GM21423 (cell line): ENCODE results near the gene MRPS24.
"Not testable (repeated sequence)": the region's sequence is repeated elsewhere in the genome, so short reads cannot be mapped to it uniquely, and the experiment has no call there.

Experiments used
- ATAC-seq: cut with Tn5 transposase; IDR thresholded peaks from one replicate; pipeline ENCODE4 v1.9.1; 2021; ENCODE audit warnings: mild to moderate bottlenecking, moderate library complexity; ENCODE audit not compliant: unreplicated experiment

The MRPS24 gene

DNA sequence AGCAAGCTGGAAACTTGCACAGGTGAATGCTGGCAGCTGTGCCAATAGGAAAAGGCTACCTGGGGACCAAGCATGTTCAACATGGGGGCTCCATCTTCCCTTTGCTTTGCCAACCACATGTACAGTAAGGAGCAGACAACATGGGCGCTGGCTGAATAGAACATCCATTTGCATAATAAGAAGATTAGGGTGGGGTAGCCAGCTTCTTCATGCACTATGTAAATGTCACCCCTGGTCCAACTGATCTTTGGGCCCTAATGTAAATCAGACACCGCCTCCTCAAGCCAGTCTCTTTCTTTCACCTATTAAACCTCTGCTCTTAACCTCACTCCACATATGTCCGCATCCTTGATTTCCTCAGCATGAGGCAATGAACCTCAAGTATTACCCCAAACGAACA lies 26.0 kb downstream of the MRPS24 start:
- ATAC-seq, result no peak

DNA sequence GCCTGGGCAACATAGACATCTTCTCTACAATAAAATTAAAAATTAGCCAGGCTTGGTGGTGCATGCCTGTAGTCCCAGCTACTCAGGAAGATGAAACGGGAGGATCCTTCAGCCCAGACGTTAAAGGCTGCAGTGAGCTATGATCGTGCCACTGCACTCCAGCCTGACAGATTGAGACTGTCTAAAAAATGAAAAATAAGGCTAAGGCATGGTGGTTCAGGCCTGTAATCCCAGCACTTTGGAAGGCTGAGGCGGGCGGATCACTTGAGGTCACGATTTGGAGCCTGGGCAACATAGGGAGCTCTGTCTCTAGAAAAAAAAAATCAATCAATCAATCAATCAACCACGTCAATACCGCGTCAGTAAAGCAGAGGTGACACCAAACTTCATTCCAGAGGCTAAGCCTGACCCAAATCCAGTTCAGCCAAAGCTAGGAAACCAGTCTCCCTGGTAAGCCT lies 31.1 kb downstream of the MRPS24 start:
- ATAC-seq, result no peak

DNA sequence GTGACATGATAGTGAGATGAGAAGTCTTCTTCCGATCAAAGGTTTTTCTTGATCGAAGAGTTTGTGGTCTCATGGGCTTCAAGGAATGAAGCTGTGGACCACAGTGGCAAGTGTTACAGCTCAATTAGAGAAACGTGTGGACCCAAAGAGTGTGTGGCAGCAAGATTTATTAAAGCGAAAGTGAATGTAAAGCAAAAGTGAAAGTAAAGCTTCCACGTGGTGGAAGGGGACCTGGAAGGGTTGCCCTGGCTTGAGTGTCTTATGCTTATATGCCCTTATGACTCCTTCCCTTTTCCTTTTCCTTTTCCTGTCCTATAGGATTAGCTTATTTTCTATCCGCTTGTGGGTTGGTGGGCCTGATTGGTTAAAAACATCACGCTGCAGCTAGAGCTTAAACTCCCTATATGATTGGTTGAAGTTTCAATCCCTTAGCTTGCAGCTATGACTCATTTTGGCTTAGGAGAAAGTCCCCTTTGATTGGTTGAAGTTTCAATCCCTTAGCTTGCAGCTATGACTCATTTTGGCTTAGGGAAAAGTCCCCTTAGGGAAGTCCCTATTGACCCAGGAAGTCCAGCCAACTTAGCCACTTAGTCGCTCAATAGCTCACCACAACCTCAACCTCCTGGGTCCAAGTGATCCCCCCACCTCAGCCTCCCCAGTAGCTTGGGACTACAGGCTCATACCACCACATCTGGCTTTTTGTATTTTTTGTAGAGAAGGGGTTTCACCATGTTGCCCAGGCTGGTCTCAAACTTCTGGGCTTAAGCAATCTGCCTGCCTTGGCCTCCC lies 34.7 kb downstream of the MRPS24 start:
- peak; percentile 46 for ATAC-seq

DNA sequence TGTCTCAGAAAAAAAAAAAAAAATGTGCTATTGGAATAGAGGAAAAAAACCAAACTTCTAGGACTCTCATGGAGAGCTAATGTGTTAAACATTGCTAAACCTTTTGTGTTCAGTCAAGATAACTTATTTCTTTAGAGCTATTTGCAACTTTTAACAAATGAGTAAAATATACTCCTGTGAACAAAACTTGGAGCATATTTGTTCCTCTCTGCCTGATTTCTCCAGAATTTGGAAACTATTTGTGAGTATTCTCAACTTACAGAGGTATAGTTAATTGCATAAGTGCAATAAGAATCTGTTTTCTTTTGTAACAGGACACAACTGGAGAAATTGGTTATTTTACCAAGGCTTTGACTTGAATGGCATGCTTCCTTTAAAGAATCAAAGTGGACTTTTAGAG lies 38.4 kb downstream of the MRPS24 start:
- not testable (repeated sequence) for ATAC-seq

DNA sequence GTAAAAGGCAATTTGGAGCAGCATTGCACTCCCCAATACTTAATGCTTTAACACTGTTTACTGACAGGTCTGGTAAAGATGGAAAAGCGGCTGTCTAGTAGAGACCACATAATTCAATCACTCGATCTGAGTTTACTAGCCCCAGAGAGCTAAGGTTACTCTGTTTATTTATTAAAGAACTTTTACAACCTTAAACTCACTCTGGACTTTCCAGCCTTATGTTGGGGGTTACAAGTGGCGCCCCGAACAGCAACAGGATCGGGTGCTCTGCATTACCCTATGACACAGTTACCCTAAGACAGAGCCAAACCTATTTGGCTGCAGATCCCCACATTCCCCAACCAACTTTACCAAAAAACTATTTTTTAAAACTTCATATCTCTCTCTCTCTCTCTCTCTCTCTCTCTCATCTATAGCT lies 43.9 kb downstream of the MRPS24 start:
- ATAC-seq, result no peak

DNA sequence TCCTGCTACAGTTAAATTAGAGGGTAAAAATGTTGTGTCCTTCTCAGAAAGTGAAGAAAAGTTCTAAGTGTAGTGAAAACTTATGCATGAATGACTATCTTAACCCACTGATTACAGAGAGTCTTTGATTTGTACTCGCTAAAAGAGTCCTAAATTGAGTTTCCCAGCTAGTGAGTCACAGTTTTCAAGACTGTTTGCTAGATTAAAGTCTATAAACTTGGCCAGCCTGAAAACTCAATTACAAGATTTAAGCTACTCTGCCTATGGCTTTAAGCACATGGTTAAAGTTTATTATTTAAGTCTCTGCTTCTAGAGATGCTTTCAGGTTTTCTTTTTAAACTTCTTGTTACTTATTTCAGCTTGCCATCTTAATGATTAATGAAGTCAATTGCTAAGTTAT lies 44.4 kb downstream of the MRPS24 start:
- ATAC-seq, result no peak

DNA sequence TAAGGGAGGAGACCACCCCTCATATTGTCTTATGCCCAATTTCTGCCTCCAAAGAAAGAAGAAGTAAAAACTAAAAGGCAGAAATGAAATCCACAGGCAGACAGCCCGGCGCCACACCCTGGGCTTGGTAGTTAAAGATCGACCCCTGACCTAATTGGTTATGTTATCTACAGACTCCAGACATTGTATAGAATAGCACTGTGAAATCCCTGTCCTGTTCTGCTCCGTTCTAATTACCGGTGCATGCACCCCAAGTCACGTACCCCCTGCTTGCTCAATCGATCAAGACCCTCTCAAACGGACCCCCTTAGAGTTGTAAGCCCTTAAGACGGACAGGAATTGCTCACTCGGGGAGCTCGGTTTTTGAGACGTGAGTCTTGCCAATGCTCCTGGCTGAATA lies 44.8 kb downstream of the MRPS24 start:
- not testable (repeated sequence) for ATAC-seq

DNA sequence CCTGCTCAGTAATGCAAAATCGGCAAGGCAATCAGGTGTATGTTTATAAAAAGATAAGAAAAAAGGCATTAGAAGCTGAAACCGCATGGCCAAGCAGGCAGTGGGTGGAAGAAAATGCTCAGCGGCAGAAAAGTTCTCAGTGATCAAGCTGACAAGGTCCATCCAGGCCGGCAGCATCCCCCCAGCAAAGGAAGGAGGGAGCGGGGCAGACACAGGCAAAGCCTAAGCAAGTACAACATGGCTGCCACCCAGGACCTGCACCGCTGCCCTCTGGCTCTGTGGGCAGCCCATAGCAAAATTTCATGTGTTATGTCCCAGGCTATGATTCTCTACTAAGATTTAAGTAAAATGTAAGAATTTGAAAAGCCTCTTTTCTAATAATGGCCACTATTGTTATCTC lies 45.4 kb downstream of the MRPS24 start:
- no peak for ATAC-seq

DNA sequence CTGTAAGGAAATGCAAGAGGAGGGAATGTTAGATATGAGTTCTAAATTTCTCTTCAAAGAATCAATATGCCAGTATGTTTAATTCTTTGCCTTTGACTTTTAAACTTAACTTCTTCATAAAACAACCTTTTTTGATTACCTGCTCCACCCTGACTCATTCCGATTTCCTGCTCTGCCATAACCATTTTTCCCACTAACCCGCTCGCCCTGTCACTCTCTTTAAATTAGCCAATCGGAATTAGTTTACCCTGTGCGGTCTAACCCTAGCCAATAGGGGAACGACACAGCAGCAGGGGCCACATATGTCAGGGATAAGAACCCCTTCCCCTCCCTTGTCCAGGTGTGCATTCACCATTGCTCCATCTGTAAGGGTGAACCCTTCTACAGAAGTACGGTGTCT lies 45.9 kb downstream of the MRPS24 start:
- ATAC-seq, result not testable (repeated sequence)
